Measurements from ENCODE around the gene FOXP2. TPM values are rescaled to one million over a fixed set of nuclear protein-coding genes. Genes with fewer than 3 reads are reported as not detected.

Gene FOXP2
- total and polyA plus RNA-seq, 10 of the 15 experiments (the other 5 are each of a cell fraction or from before 2014, with no cell fraction given) = 0.99 to 2.5 (median 1.8) TPM

DNA sequence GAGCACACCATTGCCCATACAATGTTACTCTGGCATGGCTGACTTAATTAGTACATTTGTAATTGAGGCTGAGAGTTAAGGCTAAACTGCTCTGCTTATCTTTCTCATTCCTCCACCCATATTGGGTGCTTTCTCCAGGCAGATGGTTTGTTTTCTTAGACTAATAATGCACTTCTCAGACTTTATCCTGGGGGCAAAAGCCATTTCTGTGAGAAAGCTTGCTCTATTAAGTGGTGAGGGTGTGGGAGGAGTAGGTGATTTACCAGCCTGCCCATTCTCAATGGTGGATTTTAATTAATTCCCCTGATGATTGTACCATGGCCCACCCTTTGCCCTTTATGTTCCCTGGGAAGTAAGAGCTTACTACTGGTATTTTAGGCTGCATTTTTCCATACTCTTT, 174.8 kb downstream of the FOXP2 start:
- Histone ChIP-seq H3K4me3 (no peak overlapping the region), H3K27me3 (replicated peaks in 1 of 2; ENCODE audit: control insufficient read depth in 2 of 2, insufficient read depth in 2 of 2, low read length in 1 of 2) (no peaks in the 10 kb centered on the region), H4K20me1 (ENCODE audit: control insufficient read depth, insufficient read depth) (no peaks in the 10 kb centered on the region), H3K9me3 (replicated peaks; ENCODE audit: control insufficient read depth, insufficient read depth, low read length) (no peaks in the 10 kb centered on the region), H3K27ac (ENCODE audit: control insufficient read depth, insufficient read depth) (no peak overlapping the region), H3K79me2 (ENCODE audit: control insufficient read depth, insufficient read depth, low read length) (no peaks in the 10 kb centered on the region), H3K36me3 (ENCODE audit: control insufficient read depth in 2 of 2, insufficient read depth in 2 of 2, low read length in 1 of 2) (no peaks in the 10 kb centered on the region), H2AFZ (ENCODE audit: control insufficient read depth, low read depth, low read length) (no peak overlapping the region), H3K4me2 (ENCODE audit: control insufficient read depth, insufficient read depth) (no peak overlapping the region), H3K4me1 (ENCODE audit: control insufficient read depth, insufficient read depth, low read length) (no peaks in the 10 kb centered on the region), H3K9ac (ENCODE audit: control insufficient read depth, insufficient read depth, low read length) (no peak overlapping the region)
- CTCF ChIA-PET = no interaction called here
- no peak for TF ChIP-seq ZZZ3 (IDR thresholded peaks at IDR 0.05; ENCODE audit: control insufficient read depth, insufficient read length, low read depth)
- TF ChIP-seq, protein P1, sequence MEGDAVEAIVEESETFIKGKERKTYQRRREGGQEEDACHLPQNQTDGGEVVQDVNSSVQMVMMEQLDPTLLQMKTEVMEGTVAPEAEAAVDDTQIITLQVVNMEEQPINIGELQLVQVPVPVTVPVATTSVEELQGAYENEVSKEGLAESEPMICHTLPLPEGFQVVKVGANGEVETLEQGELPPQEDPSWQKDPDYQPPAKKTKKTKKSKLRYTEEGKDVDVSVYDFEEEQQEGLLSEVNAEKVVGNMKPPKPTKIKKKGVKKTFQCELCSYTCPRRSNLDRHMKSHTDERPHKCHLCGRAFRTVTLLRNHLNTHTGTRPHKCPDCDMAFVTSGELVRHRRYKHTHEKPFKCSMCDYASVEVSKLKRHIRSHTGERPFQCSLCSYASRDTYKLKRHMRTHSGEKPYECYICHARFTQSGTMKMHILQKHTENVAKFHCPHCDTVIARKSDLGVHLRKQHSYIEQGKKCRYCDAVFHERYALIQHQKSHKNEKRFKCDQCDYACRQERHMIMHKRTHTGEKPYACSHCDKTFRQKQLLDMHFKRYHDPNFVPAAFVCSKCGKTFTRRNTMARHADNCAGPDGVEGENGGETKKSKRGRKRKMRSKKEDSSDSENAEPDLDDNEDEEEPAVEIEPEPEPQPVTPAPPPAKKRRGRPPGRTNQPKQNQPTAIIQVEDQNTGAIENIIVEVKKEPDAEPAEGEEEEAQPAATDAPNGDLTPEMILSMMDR (IDR thresholded peaks at IDR 0.05 in 2 of 3, conservative IDR thresholded peaks at IDR 0.05 in 1 of 3; ENCODE audit: control insufficient read depth in 2 of 3, extremely low read depth in 1 of 3, insufficient read depth in 1 of 3, low read depth in 3 of 3, low read length in 3 of 3) = no peak
- TF ChIP-seq, protein P2, sequence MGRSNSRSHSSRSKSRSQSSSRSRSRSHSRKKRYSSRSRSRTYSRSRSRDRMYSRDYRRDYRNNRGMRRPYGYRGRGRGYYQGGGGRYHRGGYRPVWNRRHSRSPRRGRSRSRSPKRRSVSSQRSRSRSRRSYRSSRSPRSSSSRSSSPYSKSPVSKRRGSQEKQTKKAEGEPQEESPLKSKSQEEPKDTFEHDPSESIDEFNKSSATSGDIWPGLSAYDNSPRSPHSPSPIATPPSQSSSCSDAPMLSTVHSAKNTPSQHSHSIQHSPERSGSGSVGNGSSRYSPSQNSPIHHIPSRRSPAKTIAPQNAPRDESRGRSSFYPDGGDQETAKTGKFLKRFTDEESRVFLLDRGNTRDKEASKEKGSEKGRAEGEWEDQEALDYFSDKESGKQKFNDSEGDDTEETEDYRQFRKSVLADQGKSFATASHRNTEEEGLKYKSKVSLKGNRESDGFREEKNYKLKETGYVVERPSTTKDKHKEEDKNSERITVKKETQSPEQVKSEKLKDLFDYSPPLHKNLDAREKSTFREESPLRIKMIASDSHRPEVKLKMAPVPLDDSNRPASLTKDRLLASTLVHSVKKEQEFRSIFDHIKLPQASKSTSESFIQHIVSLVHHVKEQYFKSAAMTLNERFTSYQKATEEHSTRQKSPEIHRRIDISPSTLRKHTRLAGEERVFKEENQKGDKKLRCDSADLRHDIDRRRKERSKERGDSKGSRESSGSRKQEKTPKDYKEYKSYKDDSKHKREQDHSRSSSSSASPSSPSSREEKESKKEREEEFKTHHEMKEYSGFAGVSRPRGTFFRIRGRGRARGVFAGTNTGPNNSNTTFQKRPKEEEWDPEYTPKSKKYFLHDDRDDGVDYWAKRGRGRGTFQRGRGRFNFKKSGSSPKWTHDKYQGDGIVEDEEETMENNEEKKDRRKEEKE (IDR thresholded peaks at IDR 0.05) = no peak
- FAIRE-seq (no peak), ATAC-seq (peak; percentile 33), DNase-seq (ENCODE audit: low read depth, low spot score) (no peak)
- in situ Hi-C loops (cut with MboI) (no loop called here), intact Hi-C loops (cut with micrococcal nuclease; ENCODE audit: unreplicated experiment) (no loop called here)
- no TSS peak for BruUV-seq (replicated peaks)
- SMC1A ChIA-PET (ENCODE audit: uncharacterized antibody, unreplicated experiment) = interaction anchor here (1.0 kb wide), 1 partner anchor 41 kb away, joined by 3 read pairs; no protein-coding TSS in a partner anchor
- RAD21 ChIA-PET (ENCODE audit: unreplicated experiment) = no interaction called here
- POLR2A ChIA-PET = no interaction called here

Measured in GM12878 (cell line).